GM10248 (cell line): ENCODE data around the gene RXRA.

ENCODE experiments used
- CTCF ChIA-PET: fragments of 300-600 bp; sonication (Branson Sonifier 250); formaldehyde crosslinking; extraction: SDS; loops from one replicate; lab custom pipeline; 2021; ENCODE audit warnings: antibody characterized with exemption; lab: Yijun Ruan, JAX
- POLR2A ChIA-PET: fragments of 350-650 bp; sonication (Branson Sonifier 250); formaldehyde crosslinking; extraction: SDS; loops from one replicate; lab custom pipeline; 2020; ENCODE audit warnings: antibody characterized with exemption; lab: Yijun Ruan, JAX
- DNase-seq: peaks from one replicate; pipeline ENCODE4 v3.0.0; 2012; ENCODE audit errors: extremely low spot score
- CTCF ChIP-seq: IDR thresholded peaks from 2 replicates; pipeline ENCODE4 v1.5.1; 2012; ENCODE audit warnings: mild to moderate bottlenecking, low read depth; ENCODE audit errors: extremely low read depth, missing control alignments, control extremely low read depth

The RXRA gene

GRCh38 chr9:134454476-134454857, 128.2 kb downstream of the RXRA start:
- ChIA-PET POLR2A (no interaction called here), CTCF (interaction anchor here (0.6 to 2.5 kb wide), 2 partner anchors 12 to 284 kb away, joined by 3 to 14 read pairs; no protein-coding TSS in a partner anchor)
- DNase-seq: no peak
- no peak for TF ChIP-seq CTCF

GRCh38 chr9:134455021-134455471, 128.8 kb downstream of the RXRA start:
- DNase-seq: no peak
- ChIA-PET POLR2A (no interaction called here), CTCF (interaction anchor here (0.6 to 1.5 kb wide), 2 partner anchors 285 to 292 kb away, joined by 3 to 4 read pairs; no protein-coding TSS in a partner anchor)
- no peak for TF ChIP-seq CTCF

- no peak for TF ChIP-seq CTCF
- CTCF ChIA-PET: interaction anchor here (0.8 to 1.5 kb wide), 4 partner anchors 12 to 292 kb away, joined by 3 to 6 read pairs (median 4); partner anchors contain the start of gene RNU6ATAC
- POLR2A ChIA-PET: no interaction called here
- DNase-seq: no peak
Measured at GRCh38 chr9:134455537-134455933, 129.3 kb downstream of the RXRA start.

GRCh38 chr9:134455934-134456755, 129.9 kb downstream of the RXRA start:
- DNase-seq: peak; percentile 65
- POLR2A ChIA-PET: interaction anchor here (0.7 kb wide), 1 partner anchor 941 kb away, joined by 4 read pairs; no protein-coding TSS in a partner anchor
- CTCF ChIA-PET: interaction anchor here (0.8 to 1.5 kb wide), 5 partner anchors 13 to 293 kb away, joined by 3 to 6 read pairs (median 3); partner anchors contain the start of gene RNU6ATAC

GRCh38 chr9:134456756-134457305, 130.6 kb downstream of the RXRA start:
- CTCF ChIA-PET: interaction anchor here (1.1 to 1.4 kb wide), 3 partner anchors 14 to 292 kb away, joined by 3 to 6 read pairs (median 3); partner anchors contain the start of gene RNU6ATAC
- no peak for TF ChIP-seq CTCF
- POLR2A ChIA-PET: interaction anchor here (0.7 kb wide), 1 partner anchor 942 kb away, joined by 4 read pairs; no protein-coding TSS in a partner anchor
- DNase-seq: no peak

More at GRCh38 chr9:134455934-134456755, 129.9 kb downstream of the RXRA start:
- TF ChIP-seq CTCF: no peak
